Erythroblast (primary cell): ENCODE measurements around the gene ENTPD1.

ENCODE experiments used
- GATA1 ChIP-seq: IDR thresholded peaks from 2 replicates; pipeline ENCODE4 v1.6.1; 2011; ENCODE audit warnings: low read depth, mild to moderate bottlenecking, control low read depth, low read length, moderate library complexity
- POLR2A ChIP-seq: IDR thresholded peaks from 2 replicates; pipeline ENCODE4 v1.6.1; 2011; ENCODE audit warnings: mild to moderate bottlenecking, low read length

GRCh38 chr10:95864906-95865813 lies 109.2 kb downstream of the ENTPD1 start:
- TF ChIP-seq POLR2A, result no peak
- no peak for TF ChIP-seq GATA1
